SK-N-SH (cell line): ENCODE data around the gene ZDHHC14.

Experiments used
- EP300 ChIP-seq, 2 experiments: IDR thresholded peaks; 2 replicates each; pipeline versions ENCODE4 v1.4.0 to v1.6.1; 2012; ENCODE audit warnings: borderline replicate concordance in 1 of 2, low read depth in 1 of 2, low read length in 1 of 2
- EZH2phosphoT487 ChIP-seq: fragments of 200-600 bp; sonication (generic); IDR thresholded peaks from 2 replicates; pipeline ENCODE4 v1.6.1; 2017; ENCODE audit warnings: low read depth, mixed run types, mild to moderate bottlenecking, antibody characterized with exemption, moderate library complexity, borderline replicate concordance
- FOXJ3 ChIP-seq: sonication (generic); formaldehyde crosslinking; IDR thresholded peaks from 2 replicates; pipeline ENCODE4 v1.5.1; 2020; ENCODE audit warnings: mild to moderate bottlenecking, missing genetic modification reagents
- JUND ChIP-seq: IDR thresholded peaks from 2 replicates; pipeline ENCODE4 v1.4.0; 2012
- MXI1 ChIP-seq: IDR thresholded peaks from 2 replicates; pipeline ENCODE4 v1.6.1; 2012; ENCODE audit warnings: mild to moderate bottlenecking, low read depth, low read length, improper control_type of control experiment
- NRF1 ChIP-seq: IDR thresholded peaks from 2 replicates; pipeline ENCODE4 v1.6.1; 2012; ENCODE audit warnings: low read depth, mild to moderate bottlenecking, low read length
- POLR2AphosphoS5 ChIP-seq: IDR thresholded peaks from 2 replicates; pipeline ENCODE4 v1.6.1; 2012; ENCODE audit warnings: low read depth, low read length
- RFX5 ChIP-seq: IDR thresholded peaks from 2 replicates; pipeline ENCODE4 v1.6.1; 2012; ENCODE audit warnings: mild to moderate bottlenecking, improper control_type of control experiment, low read length
- TAF1 ChIP-seq: IDR thresholded peaks from 2 replicates; pipeline ENCODE4 v1.6.1; 2012; ENCODE audit warnings: low read depth, mild to moderate bottlenecking, low read length, moderate library complexity, borderline replicate concordance
- YY1 ChIP-seq: IDR thresholded peaks from 2 replicates; pipeline ENCODE4 v1.4.0; 2012; ENCODE audit warnings: low read depth, mild to moderate bottlenecking
- TF ChIP-seq, protein P1 (sequence below): fragments of 200-600 bp; sonication (generic); IDR thresholded peaks from 2 replicates; pipeline ENCODE4 v1.6.1; 2017; ENCODE audit warnings: antibody characterized with exemption, mild to moderate bottlenecking, moderate library complexity

DNA sequence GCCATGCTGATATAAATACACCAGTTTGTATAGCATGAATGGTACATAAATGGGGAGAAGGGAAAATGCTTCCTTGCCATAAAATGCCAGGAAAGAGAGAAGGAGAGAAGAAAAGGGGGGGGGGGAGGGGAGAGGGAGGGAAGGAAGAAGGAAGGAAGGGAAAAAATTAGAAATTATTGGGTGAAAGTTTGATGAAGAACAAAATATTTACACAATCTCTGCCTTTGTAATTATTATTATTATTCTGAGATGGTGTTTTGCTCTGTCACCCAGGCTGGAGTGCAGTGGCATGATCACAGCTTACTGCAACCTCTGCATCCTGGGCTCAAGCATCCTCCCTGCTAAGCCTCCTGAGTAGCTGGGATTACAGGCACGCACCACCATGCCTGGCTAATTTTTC is 10.2 kb upstream of the ZDHHC14 start:
- TF ChIP-seq YY1: no peak
- TF ChIP-seq, protein P1, sequence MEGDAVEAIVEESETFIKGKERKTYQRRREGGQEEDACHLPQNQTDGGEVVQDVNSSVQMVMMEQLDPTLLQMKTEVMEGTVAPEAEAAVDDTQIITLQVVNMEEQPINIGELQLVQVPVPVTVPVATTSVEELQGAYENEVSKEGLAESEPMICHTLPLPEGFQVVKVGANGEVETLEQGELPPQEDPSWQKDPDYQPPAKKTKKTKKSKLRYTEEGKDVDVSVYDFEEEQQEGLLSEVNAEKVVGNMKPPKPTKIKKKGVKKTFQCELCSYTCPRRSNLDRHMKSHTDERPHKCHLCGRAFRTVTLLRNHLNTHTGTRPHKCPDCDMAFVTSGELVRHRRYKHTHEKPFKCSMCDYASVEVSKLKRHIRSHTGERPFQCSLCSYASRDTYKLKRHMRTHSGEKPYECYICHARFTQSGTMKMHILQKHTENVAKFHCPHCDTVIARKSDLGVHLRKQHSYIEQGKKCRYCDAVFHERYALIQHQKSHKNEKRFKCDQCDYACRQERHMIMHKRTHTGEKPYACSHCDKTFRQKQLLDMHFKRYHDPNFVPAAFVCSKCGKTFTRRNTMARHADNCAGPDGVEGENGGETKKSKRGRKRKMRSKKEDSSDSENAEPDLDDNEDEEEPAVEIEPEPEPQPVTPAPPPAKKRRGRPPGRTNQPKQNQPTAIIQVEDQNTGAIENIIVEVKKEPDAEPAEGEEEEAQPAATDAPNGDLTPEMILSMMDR: no peak
- TF ChIP-seq EP300 (IDR thresholded peaks at IDR 0.05; ENCODE audit: borderline replicate concordance in 1 of 2, low read depth in 1 of 2, low read length in 1 of 2): no peak
- TF ChIP-seq POLR2AphosphoS5: no peak
- no peak for TF ChIP-seq MXI1
- no peak for TF ChIP-seq TAF1
- TF ChIP-seq FOXJ3 (CRISPR knock-in tag): no peak
- no peak for TF ChIP-seq JUND
- no peak for TF ChIP-seq EZH2phosphoT487
- no peak for TF ChIP-seq NRF1
- no peak for TF ChIP-seq RFX5
